PC-3 (cell line): Measurements from ENCODE around the gene HERC2. TPM values are rescaled to one million over a fixed set of nuclear protein-coding genes. Genes with fewer than 3 reads are reported as not detected.

ENCODE experiments used
- ATAC-seq: fragments of 200-7000 bp; cut with Tn5 transposase; 2 replicates; pipeline ENCODE4 v1.9.1; 2020; ENCODE audit warnings: mild to moderate bottlenecking, moderate library complexity
- BruUV-seq: library from RNA; stranded (reverse); fragments of 400-500 nt; replicated peaks from 2 replicates; lab custom pipeline; 2021; lab: Mats Ljungman, UMichigan
- CTCF ChIA-PET: fragments of 300-600 bp; sonication (Branson Sonifier 250); formaldehyde crosslinking; loops from one replicate; lab custom pipeline; 2022; ENCODE audit warnings: antibody characterized with exemption; lab: Charles Lee
- POLR2A ChIA-PET: fragments of 300-600 bp; sonication (Branson Sonifier 250); formaldehyde crosslinking; loops from one replicate; lab custom pipeline; 2022; ENCODE audit warnings: antibody characterized with exemption; ENCODE audit not compliant: unreplicated experiment; lab: Charles Lee
- DNase-seq: peaks from one replicate; pipeline ENCODE4 v3.0.0-alpha.2; 2015
- H2AFZ ChIP-seq: fragments of 300-600 bp; sonication (generic); 2 replicates; pipeline ENCODE4 v1.6.0; 2016; ENCODE audit warnings: antibody characterized with exemption, low read length
- H3F3A ChIP-seq: fragments of 300-600 bp; sonication (generic); one replicate; pipeline ENCODE4 v1.6.0; 2017; ENCODE audit warnings: antibody characterized with exemption, low read length, control low read depth, mild to moderate bottlenecking; ENCODE audit not compliant: unreplicated experiment
- H3K27ac ChIP-seq: fragments of 300-600 bp; sonication (generic); 2 replicates; pipeline ENCODE4 v1.5.1; 2016; ENCODE audit warnings: mild to moderate bottlenecking, low read length
- H3K27me3 ChIP-seq: fragments of 300-600 bp; sonication (generic); 2 replicates; pipeline ENCODE4 v1.6.1; 2016; ENCODE audit warnings: low read length, mixed read lengths
- H3K36me3 ChIP-seq: fragments of 300-600 bp; sonication (generic); 2 replicates; pipeline ENCODE4 v1.6.1; 2016; ENCODE audit warnings: low read depth, mixed run types, low read length, mixed read lengths
- H3K4me1 ChIP-seq: fragments of 300-600 bp; sonication (generic); 2 replicates; pipeline ENCODE4 v1.5.1; 2016; ENCODE audit warnings: low read length; ENCODE audit not compliant: insufficient read depth
- H3K4me2 ChIP-seq: fragments of 300-600 bp; sonication (generic); 2 replicates; pipeline ENCODE4 v1.6.0; 2016; ENCODE audit warnings: low read length
- H3K4me3 ChIP-seq: fragments of 300-600 bp; sonication (generic); 2 replicates; pipeline ENCODE4 v1.5.1; 2016; ENCODE audit warnings: mild to moderate bottlenecking, low read length, mixed read lengths
- H3K79me2 ChIP-seq: fragments of 300-600 bp; sonication (generic); 2 replicates; pipeline ENCODE4 v1.6.1; 2017; ENCODE audit warnings: low read length, mixed read lengths
- H3K9ac ChIP-seq: fragments of 300-600 bp; sonication (generic); 2 replicates; pipeline ENCODE4 v1.6.0; 2016; ENCODE audit warnings: mild to moderate bottlenecking, low read length
- H3K9me2 ChIP-seq: fragments of 300-600 bp; sonication (generic); replicated peaks from 2 replicates; pipeline ENCODE4 v1.6.1; 2016; ENCODE audit warnings: mixed run types, low read length, mixed read lengths
- H3K9me3 ChIP-seq: fragments of 300-600 bp; sonication (generic); 2 replicates; pipeline ENCODE4 v1.6.1; 2016; ENCODE audit warnings: low read length, mixed read lengths
- H4K20me1 ChIP-seq: fragments of 300-600 bp; sonication (generic); 2 replicates; pipeline ENCODE4 v1.6.1; 2016; ENCODE audit warnings: low read length, mixed read lengths
- EZH2 ChIP-seq: fragments of 300-600 bp; sonication (generic); IDR thresholded peaks from one replicate; pipeline ENCODE4 v1.6.1; 2017; ENCODE audit warnings: antibody characterized with exemption, mild to moderate bottlenecking, low read length; ENCODE audit not compliant: unreplicated experiment
- EZH2phosphoT487 ChIP-seq: fragments of 300-600 bp; sonication (generic); IDR thresholded peaks from 2 replicates; pipeline ENCODE4 v1.6.1; 2018; ENCODE audit warnings: mild to moderate bottlenecking, antibody characterized with exemption, low read length, borderline replicate concordance
- intact Hi-C: fragments of 100-400 bp; cut with micrococcal nuclease; formaldehyde crosslinking; loops from 2 replicates; pipeline ENCODE4 v1.9.0; 2023
- total RNA-seq: library from RNA; depleted of rRNA; stranded (reverse); fragments of >200 nt; gene quantifications from 2 replicates; pipeline ENCODE4 v1.2.3, GENCODE V29; 2014
- TF ChIP-seq, protein P1 (sequence below): fragments of 300-600 bp; sonication (generic); conservative IDR thresholded peaks from 2 replicates; pipeline ENCODE4 v1.5.1; 2017; ENCODE audit warnings: antibody characterized with exemption, low read depth, mild to moderate bottlenecking, low read length

HERC2 gene
- total RNA-seq, 1 experiment from 2014 or later, result 45.9 TPM

DNA sequence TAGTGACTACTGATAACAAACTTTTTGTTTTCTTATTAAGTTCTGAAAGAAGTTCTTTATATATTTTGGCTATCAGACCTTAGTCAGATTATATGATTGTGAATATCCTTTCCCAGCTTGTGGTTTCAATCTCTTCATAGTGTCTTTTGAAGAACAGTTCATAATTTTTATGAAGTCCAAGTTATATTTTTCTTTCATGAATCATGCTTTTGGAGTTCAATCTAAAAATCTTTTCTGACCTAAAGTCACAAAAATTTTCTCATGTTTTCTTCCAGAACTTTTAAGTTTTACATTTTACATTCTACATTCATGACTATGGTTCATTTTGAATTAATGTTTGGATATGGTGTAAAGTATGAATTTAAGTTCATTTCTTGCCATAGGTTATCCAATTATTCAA is 188.7 kb downstream of the HERC2 start:
- Histone ChIP-seq H3K9me3 (no peaks in the 10 kb centered on the region), H3K27me3 (no peaks in the 10 kb centered on the region), H3K4me2 (no peak overlapping the region), H2AFZ (no peak overlapping the region), H3K9me2 (no peaks in the 10 kb centered on the region), H3K4me1 (no peaks in the 10 kb centered on the region), H3F3A (no peaks in the 10 kb centered on the region), H3K4me3 (no peak overlapping the region), H3K79me2 (no peaks in the 10 kb centered on the region), H3K9ac (no peak overlapping the region), H3K36me3 (peaks cover 7% of the 10 kb centered on the region), H3K27ac (no peak overlapping the region), H4K20me1 (no peaks in the 10 kb centered on the region)
- CTCF ChIA-PET, result no interaction called here
- DNase-seq (no peak), ATAC-seq (no peak)
- POLR2A ChIA-PET, result no interaction called here
- no TSS peak for BruUV-seq
- intact Hi-C loops, result no loop called here
- TF ChIP-seq EZH2, result no peak
- no peak for TF ChIP-seq EZH2phosphoT487
- TF ChIP-seq, protein P1, sequence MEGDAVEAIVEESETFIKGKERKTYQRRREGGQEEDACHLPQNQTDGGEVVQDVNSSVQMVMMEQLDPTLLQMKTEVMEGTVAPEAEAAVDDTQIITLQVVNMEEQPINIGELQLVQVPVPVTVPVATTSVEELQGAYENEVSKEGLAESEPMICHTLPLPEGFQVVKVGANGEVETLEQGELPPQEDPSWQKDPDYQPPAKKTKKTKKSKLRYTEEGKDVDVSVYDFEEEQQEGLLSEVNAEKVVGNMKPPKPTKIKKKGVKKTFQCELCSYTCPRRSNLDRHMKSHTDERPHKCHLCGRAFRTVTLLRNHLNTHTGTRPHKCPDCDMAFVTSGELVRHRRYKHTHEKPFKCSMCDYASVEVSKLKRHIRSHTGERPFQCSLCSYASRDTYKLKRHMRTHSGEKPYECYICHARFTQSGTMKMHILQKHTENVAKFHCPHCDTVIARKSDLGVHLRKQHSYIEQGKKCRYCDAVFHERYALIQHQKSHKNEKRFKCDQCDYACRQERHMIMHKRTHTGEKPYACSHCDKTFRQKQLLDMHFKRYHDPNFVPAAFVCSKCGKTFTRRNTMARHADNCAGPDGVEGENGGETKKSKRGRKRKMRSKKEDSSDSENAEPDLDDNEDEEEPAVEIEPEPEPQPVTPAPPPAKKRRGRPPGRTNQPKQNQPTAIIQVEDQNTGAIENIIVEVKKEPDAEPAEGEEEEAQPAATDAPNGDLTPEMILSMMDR, result no peak

DNA sequence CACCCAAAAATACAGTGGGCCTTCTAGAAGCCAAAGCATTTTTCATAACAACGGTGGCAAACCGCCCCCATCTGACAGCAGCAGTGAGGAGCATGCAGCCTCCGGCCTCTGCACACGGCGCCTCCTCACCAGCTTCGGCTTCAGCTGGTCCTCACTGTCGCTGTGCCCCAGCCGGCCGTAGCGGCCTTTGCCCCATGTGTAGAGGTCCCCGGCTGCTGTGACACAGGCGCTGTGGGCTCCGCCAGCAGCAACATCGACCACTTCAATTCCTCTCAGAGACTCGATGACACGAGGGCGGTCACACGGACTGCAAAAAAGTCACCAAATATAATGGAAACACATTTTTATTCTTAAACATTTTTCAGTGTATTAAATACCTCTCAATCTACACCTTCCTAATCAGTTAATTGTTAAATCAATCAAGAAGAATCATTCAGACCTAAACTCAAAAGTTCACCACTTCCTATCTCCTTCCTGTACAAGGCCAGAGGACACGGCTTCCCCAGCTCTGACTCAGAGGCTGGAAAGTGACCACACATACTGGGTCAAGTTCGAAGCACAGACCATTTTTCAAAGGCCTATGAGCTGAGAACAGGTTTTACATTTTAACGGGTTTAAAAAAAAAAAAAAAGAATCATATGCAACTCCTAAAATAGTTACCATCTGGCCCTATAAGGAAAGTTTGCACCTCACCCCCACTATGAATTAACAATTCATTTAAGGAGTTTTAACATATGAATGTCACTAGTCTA is 189.3 kb downstream of the HERC2 start:
- no peak overlapping the region for H3K4me3 ChIP-seq
- H3K9me2 ChIP-seq, result no peaks in the 10 kb centered on the region
- H3K36me3 ChIP-seq, result peaks cover 7% of the 10 kb centered on the region
- ATAC-seq, result no peak
- H4K20me1 ChIP-seq, result no peaks in the 10 kb centered on the region
- no peaks in the 10 kb centered on the region for H3K9me3 ChIP-seq
- CTCF ChIA-PET, result no interaction called here
- intact Hi-C loops, result no loop called here
- no peaks in the 10 kb centered on the region for H3K79me2 ChIP-seq
- H3K27ac ChIP-seq, result no peak overlapping the region
- no peaks in the 10 kb centered on the region for H3K27me3 ChIP-seq
- POLR2A ChIA-PET, result no interaction called here
- no peak overlapping the region for H2AFZ ChIP-seq
- no peaks in the 10 kb centered on the region for H3K4me1 ChIP-seq
- BruUV-seq, result no TSS peak
- DNase-seq, result no peak
- H3F3A ChIP-seq, result no peaks in the 10 kb centered on the region
- TF ChIP-seq EZH2phosphoT487 (no peak), EZH2 (no peak)
- TF ChIP-seq, protein P1, result no peak
- no peak overlapping the region for H3K9ac ChIP-seq
- no peak overlapping the region for H3K4me2 ChIP-seq

DNA sequence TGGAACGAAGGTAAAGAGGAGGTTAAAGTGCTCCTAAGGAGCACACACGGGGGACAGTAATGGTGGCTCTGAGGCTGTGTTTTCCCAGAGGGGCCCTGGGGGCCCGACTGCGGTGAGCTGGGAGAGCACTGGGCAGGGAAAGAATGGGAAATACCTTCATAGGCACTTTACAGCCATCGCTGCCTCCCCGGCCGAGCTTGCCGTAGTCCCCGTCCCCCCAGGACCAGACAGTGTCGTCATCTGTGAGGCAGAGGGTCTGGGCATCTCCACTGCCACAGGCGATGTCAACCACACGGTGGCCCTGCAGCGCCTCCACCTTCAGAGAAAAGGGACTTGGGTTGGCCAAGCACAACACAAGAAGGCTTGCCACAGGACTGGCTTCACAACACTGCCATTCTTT is 190.0 kb downstream of the HERC2 start:
- CTCF ChIA-PET, result no interaction called here
- no peak overlapping the region for H3K4me3 ChIP-seq
- no peaks in the 10 kb centered on the region for H3K4me1 ChIP-seq
- ATAC-seq, result no peak
- no peaks in the 10 kb centered on the region for H3K9me2 ChIP-seq
- no peak overlapping the region for H2AFZ ChIP-seq
- no peaks in the 10 kb centered on the region for H4K20me1 ChIP-seq
- intact Hi-C loops, result no loop called here
- no peaks in the 10 kb centered on the region for H3K27me3 ChIP-seq
- no peaks in the 10 kb centered on the region for H3K9me3 ChIP-seq
- TF ChIP-seq, protein P1, result no peak
- TF ChIP-seq EZH2 (no peak), EZH2phosphoT487 (no peak)
- POLR2A ChIA-PET, result no interaction called here
- BruUV-seq, result no TSS peak
- H3K36me3 ChIP-seq, result peaks cover 7% of the 10 kb centered on the region
- no peaks in the 10 kb centered on the region for H3F3A ChIP-seq
- no peak overlapping the region for H3K9ac ChIP-seq
- no peaks in the 10 kb centered on the region for H3K79me2 ChIP-seq
- no peak for DNase-seq
- H3K27ac ChIP-seq, result no peak overlapping the region
- H3K4me2 ChIP-seq, result no peak overlapping the region
